ENCODE measurements around the gene PRPF19. TPM values are rescaled to one million over a fixed set of nuclear protein-coding genes. Genes with fewer than 3 reads are reported as not detected.
"Not testable (repeated sequence)": the region's sequence is repeated elsewhere in the genome, so short reads cannot be mapped to it uniquely, and the experiment has no call there.

Gene PRPF19
- total RNA-seq, 2 experiments from 2014 or later = 199 to 204 TPM

DNA sequence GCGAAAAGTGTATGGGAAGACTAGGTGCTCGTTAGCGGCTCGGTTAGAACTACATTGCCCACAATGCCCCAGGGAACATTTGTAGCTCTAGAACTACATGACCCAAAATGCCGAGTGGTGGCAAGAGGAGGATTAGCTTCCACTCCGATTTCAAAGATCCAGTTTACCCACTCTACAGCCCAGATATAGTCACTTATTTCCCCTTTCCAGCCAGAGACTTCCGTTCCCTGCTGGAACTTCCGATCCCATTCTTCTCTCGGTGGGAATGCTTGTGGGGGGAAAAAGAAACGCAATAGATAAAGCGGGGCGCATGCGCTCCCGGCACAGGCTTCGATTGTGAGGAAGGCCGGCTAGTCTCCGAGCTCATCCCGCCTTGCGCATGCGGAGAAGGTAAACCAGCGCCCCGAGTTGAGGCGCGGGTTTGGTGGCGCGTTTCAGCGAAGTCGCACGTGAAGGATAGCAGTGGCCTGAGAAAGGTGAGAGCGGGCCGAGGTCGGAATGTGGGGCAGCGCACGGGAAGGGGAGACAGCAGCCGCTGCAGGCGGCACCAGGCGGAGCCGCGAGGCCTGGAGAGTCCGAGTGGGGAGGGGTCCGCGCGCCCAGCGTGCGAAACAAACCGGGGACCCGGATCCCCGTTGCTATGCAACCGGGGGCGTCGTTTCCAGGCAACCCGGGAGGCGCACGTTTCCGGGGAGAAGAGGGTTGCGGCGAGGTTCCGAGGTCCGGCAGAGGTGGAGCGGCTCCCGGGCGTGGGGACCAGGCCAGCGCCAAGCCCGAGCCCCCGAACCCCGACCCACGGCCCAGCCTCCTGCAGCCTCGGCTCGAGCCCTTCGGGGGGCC lies 7.6 kb upstream of the PRPF19 start, which contains the start of gene TMEM109:
TMEM109 (plus strand) TSS at position 366 of the 840 bp plus-strand sequence. CDS start 5,536 bp downstream, outside the sequence.
- CTCF ChIA-PET = interaction anchor here (0.6 to 3.1 kb wide), 2 partner anchors 13 to 209 kb away, joined by 3 to 24 read pairs; no protein-coding TSS in a partner anchor
- POLR2A ChIA-PET = interaction anchor here (0.7 to 2.9 kb wide), 7 partner anchors 8 to 198 kb away, joined by 3 to 19 read pairs (median 3); partner anchors contain the start of gene PRPF19

DNA sequence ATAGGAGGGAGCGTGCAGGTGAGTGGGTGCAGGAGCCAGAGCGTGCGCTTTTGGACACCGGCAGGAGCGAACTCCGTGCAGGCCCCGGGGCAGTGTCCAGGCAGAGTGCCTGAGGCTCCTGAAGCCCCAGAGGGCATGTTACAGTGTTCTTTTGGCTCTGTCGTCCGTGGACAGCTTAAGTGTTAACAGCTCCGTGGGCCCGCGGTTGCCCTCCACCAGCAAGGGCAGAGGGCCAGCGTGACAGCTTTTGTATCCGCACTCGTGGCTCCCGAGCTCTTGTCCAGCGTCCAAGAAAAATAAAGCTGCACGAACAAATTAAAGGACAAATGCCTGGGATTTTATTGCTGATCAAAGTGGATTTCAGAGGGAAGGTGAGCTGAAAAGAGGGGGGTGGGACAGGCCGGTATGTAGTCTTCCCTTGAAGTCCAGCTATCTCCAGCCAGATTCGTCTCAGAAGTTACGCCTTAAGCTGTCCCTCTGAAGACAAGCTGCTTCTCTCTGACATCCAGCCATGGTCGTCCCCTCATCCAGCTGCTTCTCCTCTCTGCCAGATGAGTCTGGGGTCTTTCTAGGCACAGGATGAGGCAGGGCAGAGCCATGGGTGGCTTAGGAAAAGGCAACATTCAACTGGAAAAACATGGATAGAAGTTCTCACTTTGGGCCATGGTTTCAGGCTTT lies 6.6 kb upstream of the PRPF19 start:
- ChIA-PET CTCF (interaction anchor here (0.6 to 3.1 kb wide), 2 partner anchors 12 to 210 kb away, joined by 3 to 24 read pairs; no protein-coding TSS in a partner anchor), POLR2A (interaction anchor here (1.1 to 2.9 kb wide), 2 partner anchors 7 to 199 kb away, joined by 3 to 19 read pairs; partner anchors contain the start of gene PRPF19)

DNA sequence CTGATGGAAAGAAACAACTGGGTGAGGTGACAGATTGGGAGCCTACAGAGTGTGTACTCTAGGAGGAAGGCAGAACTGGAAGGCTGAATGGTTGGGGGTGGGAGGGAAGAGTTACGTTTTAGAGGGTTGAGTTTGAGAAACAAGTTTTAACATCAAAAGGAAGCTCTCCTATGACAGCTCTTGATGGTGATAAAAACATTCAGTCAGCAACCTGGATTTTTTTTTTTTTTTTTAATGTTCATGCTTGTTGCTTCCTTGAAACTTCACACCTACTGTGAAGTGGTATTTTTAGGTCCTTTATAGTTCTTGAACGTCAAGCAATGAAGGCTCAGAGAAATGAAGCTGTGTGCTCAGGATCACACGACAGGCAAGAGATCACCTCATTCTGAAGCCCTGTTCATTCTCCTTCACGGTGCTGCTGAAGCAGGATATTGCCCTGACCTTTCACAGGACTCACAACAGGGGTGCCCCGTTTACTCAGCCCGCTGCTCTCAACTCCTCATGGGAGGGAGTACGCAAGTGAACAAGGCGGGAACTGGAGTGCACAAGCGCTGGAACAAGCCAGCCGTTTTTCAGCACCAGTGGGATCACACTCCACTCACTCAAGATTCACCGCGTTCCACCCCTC lies 6.0 kb upstream of the PRPF19 start:
- ChIA-PET CTCF (interaction anchor here (0.7 to 1.5 kb wide), 2 partner anchors 13 to 540 kb away, joined by 3 read pairs; no protein-coding TSS in a partner anchor), POLR2A (no interaction called here)

DNA sequence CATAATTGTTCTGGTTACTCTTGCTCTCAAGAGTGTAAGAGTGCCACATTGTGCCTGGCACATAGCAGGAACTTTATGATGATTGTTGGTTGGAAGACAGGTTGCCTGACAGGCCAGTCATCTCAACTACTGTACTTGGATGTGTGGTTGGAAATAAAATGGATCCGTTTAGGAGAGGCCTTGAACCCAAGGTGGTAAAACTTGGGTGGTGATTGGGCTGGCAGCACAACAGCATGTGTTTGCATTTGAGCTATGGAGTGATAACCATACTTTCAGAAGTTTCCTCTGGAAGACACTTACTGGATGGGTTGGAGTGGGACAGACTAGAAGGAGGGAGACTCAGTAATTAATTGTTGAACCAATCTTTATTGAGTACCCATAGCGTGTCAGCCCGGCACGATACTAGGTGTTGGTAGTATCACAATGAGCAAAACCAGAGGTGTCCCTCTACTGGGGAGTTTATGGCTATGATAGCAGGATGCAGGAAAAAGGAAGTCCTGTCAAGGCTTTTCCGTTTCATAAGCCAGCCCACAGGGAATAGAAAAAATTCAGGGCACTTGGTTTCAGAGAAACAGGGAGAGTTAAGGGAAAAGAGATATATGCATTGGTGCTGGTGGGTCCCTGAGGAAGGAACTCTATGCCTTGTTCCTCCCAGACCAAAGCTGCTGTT lies 4.5 kb upstream of the PRPF19 start:
- ChIA-PET CTCF (interaction anchor here (1.5 kb wide), 1 partner anchor 12 kb away, joined by 3 read pairs; no protein-coding TSS in a partner anchor), POLR2A (no interaction called here)

DNA sequence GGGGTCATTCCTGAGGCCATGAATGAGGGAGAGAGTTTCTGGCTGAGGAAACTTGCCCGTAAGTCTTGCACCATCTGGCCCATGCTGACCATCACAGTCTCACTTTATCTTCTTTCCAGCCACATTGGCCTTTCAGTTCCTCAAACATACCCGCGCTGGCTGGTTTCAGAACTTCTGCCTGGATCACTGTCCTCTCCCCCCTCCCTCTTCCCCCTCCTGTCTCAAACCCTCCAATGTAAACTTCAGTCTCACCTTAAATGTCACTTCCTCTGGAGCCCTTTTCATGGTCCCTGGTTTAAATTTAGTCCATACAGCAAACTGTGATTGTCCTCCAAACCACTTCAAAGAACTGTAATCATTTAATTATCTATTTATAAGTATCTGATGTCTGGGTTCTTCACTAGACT lies 3.9 kb upstream of the PRPF19 start:
- ChIA-PET POLR2A (no interaction called here), CTCF (no interaction called here)

DNA sequence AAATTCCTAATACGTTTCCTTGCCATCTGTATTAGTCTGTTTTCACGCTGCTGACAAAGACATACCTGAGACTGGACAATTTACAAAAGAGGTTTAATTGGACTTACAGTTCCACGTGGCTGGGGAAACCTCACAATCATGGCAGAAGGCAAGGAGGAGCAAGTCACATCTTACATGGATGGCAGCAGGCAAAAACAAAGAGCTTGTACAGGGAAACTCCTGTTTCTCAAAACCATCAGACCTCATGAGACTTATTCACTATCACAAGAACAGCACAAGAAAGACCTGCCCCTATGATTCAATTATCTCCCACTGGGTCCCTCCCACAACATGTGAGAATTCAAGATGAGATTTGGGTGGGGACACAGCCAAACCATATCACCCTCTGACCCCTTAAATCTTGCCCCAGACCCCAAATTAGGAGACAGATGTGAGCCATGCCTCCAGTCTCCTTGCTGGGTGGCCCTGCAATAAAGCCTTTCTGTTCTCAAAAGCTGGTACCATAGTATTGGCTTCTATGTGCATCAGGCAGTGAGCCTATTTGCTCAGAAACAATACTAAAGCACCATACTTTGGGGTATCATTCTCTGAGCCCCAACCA lies 3.4 kb upstream of the PRPF19 start:
- CTCF ChIA-PET, POLR2A ChIA-PET: not testable (repeated sequence)

DNA sequence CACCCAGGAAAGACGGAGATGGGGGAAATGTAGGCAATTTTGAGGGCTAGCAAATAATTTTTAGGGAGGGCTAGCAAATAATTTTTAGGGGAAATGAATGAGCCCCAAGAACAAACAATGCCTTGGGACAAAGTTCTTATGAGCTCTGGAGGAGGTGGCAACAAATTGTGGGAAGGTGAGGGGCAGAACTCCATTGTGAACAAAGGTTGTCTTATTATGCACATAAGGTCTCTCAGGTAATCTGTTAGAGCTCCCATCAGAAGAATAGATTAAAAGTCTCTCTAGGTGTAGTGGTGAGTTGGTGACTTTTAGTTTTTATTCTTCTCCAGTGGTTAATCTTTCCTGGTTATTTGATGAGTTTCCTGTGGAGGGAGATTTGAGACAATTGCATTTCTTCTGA lies 2.4 kb upstream of the PRPF19 start:
- ChIA-PET CTCF (no interaction called here), POLR2A (interaction anchor here (0.6 kb wide), 1 partner anchor 220 kb away, joined by 4 read pairs; no protein-coding TSS in a partner anchor)

DNA sequence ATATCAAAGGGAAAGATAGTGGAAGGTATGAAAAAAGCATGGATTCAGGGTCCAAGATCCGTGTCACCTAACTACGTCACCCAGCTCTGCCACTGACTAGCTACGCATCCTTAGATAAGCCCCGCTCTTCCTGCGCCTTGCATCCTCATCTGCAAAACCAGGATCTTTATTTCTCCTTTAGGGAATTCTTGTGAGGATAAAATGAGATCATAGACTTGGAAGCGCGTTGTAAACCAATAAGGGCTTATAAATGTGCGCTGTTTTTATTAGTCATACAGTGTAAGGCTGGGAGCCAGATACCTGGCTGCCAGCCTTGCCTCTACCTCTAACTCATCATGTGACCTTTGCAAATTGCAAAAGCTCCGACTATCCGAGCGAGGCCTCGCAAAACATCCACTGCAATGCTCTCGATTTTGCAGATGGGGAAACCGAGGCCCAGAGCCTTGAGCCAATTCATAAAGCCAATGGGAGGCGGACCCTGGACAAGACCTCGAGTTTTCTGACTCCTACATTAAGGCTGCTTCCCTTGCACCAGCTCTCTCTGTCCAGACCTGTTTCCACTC lies 753 bp downstream of the PRPF19 start:
- CTCF ChIA-PET = interaction anchor here (0.7 to 2.2 kb wide), 4 partner anchors 18 to 130 kb away, joined by 3 to 5 read pairs (median 4); no protein-coding TSS in a partner anchor
- POLR2A ChIA-PET = interaction anchor here (0.6 to 2.3 kb wide), 2 partner anchors 9 to 186 kb away, joined by 4 to 19 read pairs; partner anchors contain the start of gene TMEM109

DNA sequence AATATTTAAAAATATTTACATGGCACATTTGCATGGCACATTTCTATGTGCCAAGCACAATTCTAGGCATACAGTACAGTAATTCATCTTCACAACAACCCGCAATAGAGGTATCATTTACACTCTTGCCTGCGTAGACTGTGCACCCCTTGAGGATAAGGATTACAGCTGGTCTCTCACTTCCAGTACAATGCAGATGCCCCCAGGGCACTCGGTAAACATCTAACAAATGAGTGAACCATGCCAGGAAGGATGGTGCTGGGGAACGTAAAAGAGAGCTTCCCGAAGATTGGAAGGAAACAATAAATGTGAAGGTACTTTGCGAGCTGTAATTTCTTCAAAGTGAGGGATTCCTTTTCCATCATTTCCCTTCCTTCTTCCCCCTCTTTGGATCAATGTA lies 1.3 kb downstream of the PRPF19 start:
- POLR2A ChIA-PET = interaction anchor here (2.3 kb wide), 1 partner anchor 10 kb away, joined by 19 read pairs; the partner anchor contains the start of gene TMEM109
- CTCF ChIA-PET = interaction anchor here (0.7 to 6.4 kb wide), 4 partner anchors 17 to 74 kb away, joined by 3 to 40 read pairs (median 4); no protein-coding TSS in a partner anchor

DNA sequence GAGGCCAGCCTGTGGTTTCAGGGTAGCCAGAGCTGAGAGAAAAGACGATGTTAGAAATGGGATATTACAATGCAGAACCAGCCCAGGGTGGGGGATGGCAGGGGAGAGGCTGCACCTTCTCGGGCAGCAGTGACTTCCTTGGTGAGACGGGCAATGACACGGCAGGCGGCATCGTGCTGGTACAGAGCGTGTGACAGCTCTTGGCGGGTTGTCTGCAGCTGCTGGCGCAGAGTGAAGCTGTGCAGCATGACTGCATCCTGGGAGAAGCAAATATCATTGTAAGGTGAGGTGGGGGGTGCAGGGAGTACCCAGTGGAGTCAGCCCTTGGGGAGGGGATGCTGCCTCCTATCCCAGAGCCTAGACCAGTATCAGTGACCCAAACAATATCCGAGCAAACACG lies 3.8 kb downstream of the PRPF19 start:
- POLR2A ChIA-PET = no interaction called here
- CTCF ChIA-PET = interaction anchor here (6.4 kb wide), 1 partner anchor 71 kb away, joined by 40 read pairs; no protein-coding TSS in a partner anchor

DNA sequence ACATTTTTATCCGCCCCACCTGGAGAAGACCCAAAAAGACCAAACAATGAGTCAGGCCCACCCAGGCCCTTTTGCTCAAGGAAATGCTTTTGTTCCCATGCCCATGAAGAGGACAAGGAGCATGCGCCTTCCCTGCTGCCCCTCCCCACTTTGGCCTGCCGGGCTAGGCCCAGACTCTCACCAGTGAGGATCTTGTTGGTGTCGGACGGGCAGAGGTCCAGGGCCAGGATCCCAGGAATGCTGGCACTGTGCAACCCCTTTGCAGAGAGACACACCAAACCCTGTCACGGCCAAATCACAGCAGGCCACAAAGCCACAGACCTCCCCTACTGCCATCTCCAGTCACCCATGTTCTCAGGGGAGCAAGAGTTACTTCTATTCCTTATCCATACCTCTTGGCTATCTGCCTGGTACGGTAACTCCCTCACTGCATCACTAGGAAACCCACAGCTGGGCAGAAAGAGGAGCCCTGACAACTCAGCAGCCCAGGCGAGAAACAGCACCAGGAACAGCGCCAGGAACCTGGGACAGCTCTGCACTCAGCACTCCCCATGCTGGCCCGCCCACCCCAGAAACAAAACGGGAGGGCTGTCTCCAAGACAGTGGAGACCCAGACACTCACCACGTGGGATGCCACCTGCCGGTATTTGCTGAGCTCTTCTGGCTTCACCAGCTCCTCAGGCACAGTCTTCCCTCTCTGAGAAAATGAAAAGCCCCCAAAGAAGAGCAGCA lies 5.5 kb downstream of the PRPF19 start:
- ChIA-PET POLR2A (no interaction called here), CTCF (interaction anchor here (1.4 to 6.4 kb wide), 4 partner anchors 11 to 286 kb away, joined by 3 to 40 read pairs (median 14); partner anchors contain the start of gene TMEM109)

DNA sequence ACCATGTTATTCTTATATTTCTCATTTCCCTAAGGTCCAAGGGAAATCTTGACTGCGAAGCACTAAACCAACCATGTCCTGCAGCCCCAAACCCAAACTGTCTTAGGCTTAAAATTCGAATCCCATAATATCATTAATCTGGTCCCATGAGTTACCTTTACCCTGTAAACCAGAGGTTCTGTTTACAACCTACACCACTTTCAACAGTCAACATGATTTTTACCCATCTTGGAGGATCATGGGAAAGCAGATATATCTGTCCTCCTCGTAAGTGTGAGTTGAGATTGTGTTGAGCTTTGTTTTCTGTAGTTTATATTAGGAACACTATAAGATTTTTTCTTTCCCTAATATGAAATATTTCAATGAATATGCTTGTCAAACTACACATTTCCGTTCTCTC lies 6.4 kb downstream of the PRPF19 start:
- POLR2A ChIA-PET = interaction anchor here (0.6 kb wide), 1 partner anchor 491 kb away, joined by 3 read pairs; no protein-coding TSS in a partner anchor
- CTCF ChIA-PET = interaction anchor here (0.9 to 6.4 kb wide), 13 partner anchors 10 to 71 kb away, joined by 3 to 40 read pairs (median 4); partner anchors contain the start of gene TMEM109

DNA sequence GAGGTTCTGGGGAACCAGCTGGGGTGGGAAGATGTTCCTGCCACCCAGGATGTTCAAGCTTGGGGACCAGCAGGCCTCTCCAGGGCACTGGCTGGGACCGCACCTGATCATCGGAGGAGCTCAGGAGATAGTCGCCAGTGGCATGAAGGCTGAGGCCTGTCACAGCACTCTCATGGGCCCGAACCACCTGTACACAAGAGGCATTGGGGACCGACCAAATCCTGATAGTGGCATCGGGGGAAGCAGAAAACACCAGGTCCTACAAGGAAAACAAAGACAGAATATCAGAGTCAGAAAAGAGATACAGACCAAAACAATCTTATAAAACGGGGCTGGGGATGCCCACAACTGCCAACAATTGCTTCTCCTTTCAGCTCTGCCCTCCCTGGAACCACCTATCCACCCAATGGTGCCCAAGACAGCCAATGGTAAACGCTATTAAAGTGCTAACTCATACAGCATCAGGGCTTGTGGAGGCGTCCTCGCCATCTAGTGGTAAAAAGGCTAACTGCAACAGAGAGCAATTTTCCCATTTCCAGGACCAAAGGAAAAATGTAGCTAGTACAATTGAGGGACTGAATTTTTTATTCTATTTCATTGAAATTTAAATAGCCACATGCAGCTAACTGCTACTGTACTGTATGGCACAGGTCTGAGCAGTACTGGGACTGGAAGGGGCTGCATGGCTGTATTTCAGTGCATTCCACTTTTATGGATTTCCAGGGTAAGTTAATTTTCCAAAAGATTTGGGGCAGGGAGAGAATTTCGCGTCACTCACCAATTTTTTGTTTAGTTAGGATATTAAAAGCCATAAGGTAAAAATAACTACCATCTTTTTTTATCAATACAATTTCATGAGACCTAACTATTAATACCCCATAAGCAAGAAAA lies 7.1 kb downstream of the PRPF19 start:
- CTCF ChIA-PET = interaction anchor here (0.8 to 6.4 kb wide), 16 partner anchors 9 to 71 kb away, joined by 3 to 40 read pairs (median 4); partner anchors contain the start of gene TMEM109
- POLR2A ChIA-PET = interaction anchor here (0.6 kb wide), 1 partner anchor 492 kb away, joined by 3 read pairs; no protein-coding TSS in a partner anchor

DNA sequence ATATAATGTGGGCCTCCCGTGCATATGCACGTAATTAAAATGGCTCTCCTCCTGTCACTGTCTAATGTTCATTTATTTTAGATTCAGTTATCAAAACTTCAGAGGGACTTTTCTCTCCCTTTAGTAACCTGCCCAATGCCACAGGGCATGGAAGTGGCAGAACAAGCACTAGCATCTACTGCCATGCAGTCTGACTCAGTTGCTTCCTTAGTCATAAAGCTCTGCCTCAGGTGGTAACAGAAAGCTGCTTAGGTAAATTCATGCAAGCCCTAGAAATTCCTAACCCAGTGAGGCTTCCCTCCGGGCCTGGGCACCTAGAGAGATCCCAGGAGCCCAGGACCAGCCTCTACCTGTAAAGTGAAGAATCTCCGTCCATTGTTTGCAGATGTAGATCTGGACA lies 8.9 kb downstream of the PRPF19 start:
- ChIA-PET CTCF (interaction anchor here (0.9 to 2.0 kb wide), 3 partner anchors 65 to 67 kb away, joined by 3 to 7 read pairs (median 3); no protein-coding TSS in a partner anchor), POLR2A (no interaction called here)

DNA sequence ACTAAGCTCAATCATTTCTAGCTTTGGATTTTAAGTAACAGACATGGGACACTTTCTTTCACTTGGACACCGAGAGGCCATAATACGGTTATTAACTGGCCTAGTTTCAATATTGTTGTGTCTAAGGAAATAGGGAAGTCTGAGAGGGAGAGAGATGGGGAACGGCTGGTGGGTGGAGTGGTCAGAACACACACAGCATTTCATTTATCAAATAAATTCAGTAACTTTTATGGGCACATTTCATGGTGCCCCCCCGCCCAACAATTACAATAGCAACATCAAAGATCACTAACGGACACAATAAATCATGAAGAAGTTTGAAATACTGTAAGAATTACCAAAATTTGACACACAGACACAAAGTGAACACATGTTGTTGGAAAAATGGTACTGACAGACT lies 10.7 kb downstream of the PRPF19 start:
- POLR2A ChIA-PET = no interaction called here
- CTCF ChIA-PET = interaction anchor here (0.6 to 2.0 kb wide), 2 partner anchors 18 to 65 kb away, joined by 3 to 7 read pairs; no protein-coding TSS in a partner anchor

All from activated CD8-positive, alpha-beta memory T cell treated with anti-CD3 and anti-CD28 coated beads for 36 hours (primary cell).